Measurements from ENCODE around the gene PEX11A.

The PEX11A gene

GRCh38 chr15:89652131-89652530, 38.4 kb downstream of the PEX11A start:
- H3K14ac ChIP-seq (ENCODE audit: low read length) = no peak overlapping the region
- H4K91ac ChIP-seq (ENCODE audit: low read depth, low read length, poor library complexity) = no peak overlapping the region
- H3K27ac ChIP-seq (replicated peaks; ENCODE audit: low read length) = no peak overlapping the region
- H3K36me3 ChIP-seq (replicated peaks in 1 of 2; ENCODE audit: control insufficient read depth in 2 of 2, insufficient read depth in 2 of 2, low read length in 2 of 2) = peaks cover 16 to 23% of the 10 kb centered on the region in 2 donors
- H3K9ac ChIP-seq (ENCODE audit: low read depth, low read length, poor library complexity) = no peak overlapping the region
- H3K79me1 ChIP-seq (ENCODE audit: low read depth, low read length) = peaks cover 18% of the 10 kb centered on the region
- no peak overlapping the region for H3K4me2 ChIP-seq (ENCODE audit: insufficient read depth, low read length, poor library complexity, severe bottlenecking)
- no peak overlapping the region for H3K4ac ChIP-seq (ENCODE audit: low read length)
- H3K4me3 ChIP-seq (ENCODE audit: low read length in 2 of 2) = peak overlapping the region in 1 of 2 donors; percentile 9
- no peak overlapping the region for H2BK5ac ChIP-seq (ENCODE audit: low read length)
- H2BK15ac ChIP-seq (ENCODE audit: low read length) = no peak overlapping the region
- H3K18ac ChIP-seq (ENCODE audit: low read length) = no peak overlapping the region
- no peak overlapping the region for H2BK120ac ChIP-seq (ENCODE audit: low read depth, low read length)
- no peak overlapping the region for H3K23ac ChIP-seq (ENCODE audit: low read depth, low read length, poor library complexity)
- no peaks in the 10 kb centered on the region for H3K9me3 ChIP-seq (replicated peaks in 1 of 2; ENCODE audit: control insufficient read depth in 2 of 2, insufficient read depth in 1 of 2, low read depth in 1 of 2, low read length in 2 of 2)
- H2BK12ac ChIP-seq (ENCODE audit: low read length) = no peak overlapping the region
- H4K8ac ChIP-seq (ENCODE audit: low read depth, low read length) = no peak overlapping the region
- WGBS, 2 donors (ENCODE audit: extremely low coverage in 2 of 2, insufficient read length in 2 of 2, insufficient replicate concordance in 1 of 2) = no CpG with 5 or more reads among the region's 7 CpGs
- H3K4me1 ChIP-seq (ENCODE audit: control insufficient read depth in 2 of 2, insufficient read depth in 1 of 2, low read depth in 1 of 2, low read length in 2 of 2) = peaks cover 2 to 6% of the 10 kb centered on the region in 2 donors
- no peak for DNase-seq (ENCODE audit: low spot score)
- no peak overlapping the region for H2AFZ ChIP-seq (ENCODE audit: low read length)
- peaks cover 0 to 6% (median 0%) of the 10 kb centered on the region in 3 experiments for H3K27me3 ChIP-seq (ENCODE audit: control insufficient read depth in 3 of 3, insufficient read depth in 3 of 3, low read depth in 1 of 3, low read length in 3 of 3)
- no peak overlapping the region for H2AK5ac ChIP-seq (ENCODE audit: low read depth, low read length)

- Histone ChIP-seq H3K4ac (ENCODE audit: low read length) (no peak overlapping the region), H2BK15ac (ENCODE audit: low read length) (no peak overlapping the region), H2BK5ac (ENCODE audit: low read length) (no peak overlapping the region), H2BK120ac (ENCODE audit: low read depth, low read length) (no peak overlapping the region), H3K4me3 (ENCODE audit: low read length in 2 of 2) (no peak overlapping the region), H4K8ac (ENCODE audit: low read depth, low read length) (no peak overlapping the region), H3K36me3 (replicated peaks in 1 of 2; ENCODE audit: control insufficient read depth in 2 of 2, insufficient read depth in 2 of 2, low read length in 2 of 2) (peaks cover 22 to 35% of the 10 kb centered on the region in 2 donors), H3K4me1 (ENCODE audit: control insufficient read depth in 2 of 2, insufficient read depth in 1 of 2, low read depth in 1 of 2, low read length in 2 of 2) (peaks cover 2 to 5% of the 10 kb centered on the region in 2 donors), H3K9me3 (replicated peaks in 1 of 2; ENCODE audit: control insufficient read depth in 2 of 2, insufficient read depth in 1 of 2, low read depth in 1 of 2, low read length in 2 of 2) (no peaks in the 10 kb centered on the region), H3K79me1 (ENCODE audit: low read depth, low read length) (peaks cover 13% of the 10 kb centered on the region), H2AK5ac (ENCODE audit: low read depth, low read length) (no peak overlapping the region), H3K18ac (ENCODE audit: low read length) (no peak overlapping the region), H3K4me2 (ENCODE audit: insufficient read depth, low read length, poor library complexity, severe bottlenecking) (no peak overlapping the region), H3K27me3 (ENCODE audit: control insufficient read depth in 3 of 3, insufficient read depth in 3 of 3, low read depth in 1 of 3, low read length in 3 of 3) (no peaks in the 10 kb centered on the region), H2BK12ac (ENCODE audit: low read length) (no peak overlapping the region), H3K27ac (replicated peaks; ENCODE audit: low read length) (no peak overlapping the region), H3K9ac (ENCODE audit: low read depth, low read length, poor library complexity) (no peak overlapping the region), H3K23ac (ENCODE audit: low read depth, low read length, poor library complexity) (no peak overlapping the region), H4K91ac (ENCODE audit: low read depth, low read length, poor library complexity) (no peak overlapping the region), H3K14ac (ENCODE audit: low read length) (no peak overlapping the region), H2AFZ (ENCODE audit: low read length) (no peak overlapping the region)
- no CpG with 5 or more reads among the region's 15 CpGs for WGBS, 2 donors (ENCODE audit: extremely low coverage in 2 of 2, insufficient read length in 2 of 2, insufficient replicate concordance in 1 of 2)
- no peak for DNase-seq (ENCODE audit: low spot score)
Measured at GRCh38 chr15:89649716-89650115, 40.8 kb downstream of the PEX11A start.

GRCh38 chr15:89649013-89649625, 41.4 kb downstream of the PEX11A start:
- Histone ChIP-seq H3K18ac (ENCODE audit: low read length) (no peak overlapping the region), H3K4me3 (ENCODE audit: low read length in 2 of 2) (peak overlapping the region in 1 of 2 donors; percentile 9), H3K4me2 (ENCODE audit: insufficient read depth, low read length, poor library complexity, severe bottlenecking) (no peak overlapping the region), H3K9me3 (replicated peaks in 1 of 2; ENCODE audit: control insufficient read depth in 2 of 2, insufficient read depth in 1 of 2, low read depth in 1 of 2, low read length in 2 of 2) (no peaks in the 10 kb centered on the region), H3K27me3 (ENCODE audit: control insufficient read depth in 3 of 3, insufficient read depth in 3 of 3, low read depth in 1 of 3, low read length in 3 of 3) (no peaks in the 10 kb centered on the region), H2BK5ac (ENCODE audit: low read length) (no peak overlapping the region), H2BK15ac (ENCODE audit: low read length) (no peak overlapping the region), H4K8ac (ENCODE audit: low read depth, low read length) (no peak overlapping the region), H3K79me1 (ENCODE audit: low read depth, low read length) (peaks cover 8% of the 10 kb centered on the region), H3K14ac (ENCODE audit: low read length) (no peak overlapping the region), H3K4ac (ENCODE audit: low read length) (no peak overlapping the region), H3K27ac (replicated peaks; ENCODE audit: low read length) (no peak overlapping the region), H2AFZ (ENCODE audit: low read length) (no peak overlapping the region), H2BK120ac (ENCODE audit: low read depth, low read length) (no peak overlapping the region), H4K91ac (ENCODE audit: low read depth, low read length, poor library complexity) (no peak overlapping the region), H3K23ac (ENCODE audit: low read depth, low read length, poor library complexity) (peak overlapping the region; percentile 55), H3K36me3 (replicated peaks in 1 of 2; ENCODE audit: control insufficient read depth in 2 of 2, insufficient read depth in 2 of 2, low read length in 2 of 2) (peaks cover 22 to 37% of the 10 kb centered on the region in 2 donors), H2AK5ac (ENCODE audit: low read depth, low read length) (no peak overlapping the region), H3K9ac (ENCODE audit: low read depth, low read length, poor library complexity) (no peak overlapping the region), H2BK12ac (ENCODE audit: low read length) (no peak overlapping the region), H3K4me1 (ENCODE audit: control insufficient read depth in 2 of 2, insufficient read depth in 1 of 2, low read depth in 1 of 2, low read length in 2 of 2) (peaks cover 0 to 1% of the 10 kb centered on the region in 2 donors)
- WGBS, 2 donors (ENCODE audit: extremely low coverage in 2 of 2, insufficient read length in 2 of 2, insufficient replicate concordance in 1 of 2) = no CpG with 5 or more reads among the region's 37 CpGs
- no peak for DNase-seq (ENCODE audit: low spot score)

GRCh38 chr15:89648106-89649012, 42.2 kb downstream of the PEX11A start:
- no peak overlapping the region for H2BK15ac ChIP-seq (ENCODE audit: low read length)
- H3K4me2 ChIP-seq (ENCODE audit: insufficient read depth, low read length, poor library complexity, severe bottlenecking) = no peak overlapping the region
- no peak overlapping the region for H4K91ac ChIP-seq (ENCODE audit: low read depth, low read length, poor library complexity)
- peaks cover 22 to 39% of the 10 kb centered on the region in 2 donors for H3K36me3 ChIP-seq (replicated peaks in 1 of 2; ENCODE audit: control insufficient read depth in 2 of 2, insufficient read depth in 2 of 2, low read length in 2 of 2)
- H3K23ac ChIP-seq (ENCODE audit: low read depth, low read length, poor library complexity) = no peak overlapping the region
- H4K8ac ChIP-seq (ENCODE audit: low read depth, low read length) = no peak overlapping the region
- H3K4me3 ChIP-seq (ENCODE audit: low read length in 2 of 2) = no peak overlapping the region
- no peak overlapping the region for H3K9ac ChIP-seq (ENCODE audit: low read depth, low read length, poor library complexity)
- H3K18ac ChIP-seq (ENCODE audit: low read length) = no peak overlapping the region
- H3K27me3 ChIP-seq (ENCODE audit: control insufficient read depth in 3 of 3, insufficient read depth in 3 of 3, low read depth in 1 of 3, low read length in 3 of 3) = no peaks in the 10 kb centered on the region
- no CpG with 5 or more reads among the region's 102 CpGs for WGBS, 2 donors (ENCODE audit: extremely low coverage in 2 of 2, insufficient read length in 2 of 2, insufficient replicate concordance in 1 of 2)
- no peak overlapping the region for H2BK12ac ChIP-seq (ENCODE audit: low read length)
- H2BK5ac ChIP-seq (ENCODE audit: low read length) = no peak overlapping the region
- H2AFZ ChIP-seq (ENCODE audit: low read length) = no peak overlapping the region
- peaks cover 8% of the 10 kb centered on the region for H3K79me1 ChIP-seq (ENCODE audit: low read depth, low read length)
- no peaks in the 10 kb centered on the region for H3K9me3 ChIP-seq (replicated peaks in 1 of 2; ENCODE audit: control insufficient read depth in 2 of 2, insufficient read depth in 1 of 2, low read depth in 1 of 2, low read length in 2 of 2)
- no peak overlapping the region for H2AK5ac ChIP-seq (ENCODE audit: low read depth, low read length)
- DNase-seq (ENCODE audit: low spot score) = no peak
- no peak overlapping the region for H3K4ac ChIP-seq (ENCODE audit: low read length)
- H3K4me1 ChIP-seq (ENCODE audit: control insufficient read depth in 2 of 2, insufficient read depth in 1 of 2, low read depth in 1 of 2, low read length in 2 of 2) = peaks cover 0 to 1% of the 10 kb centered on the region in 2 donors
- no peak overlapping the region for H3K27ac ChIP-seq (replicated peaks; ENCODE audit: low read length)
- no peak overlapping the region for H3K14ac ChIP-seq (ENCODE audit: low read length)
- no peak overlapping the region for H2BK120ac ChIP-seq (ENCODE audit: low read depth, low read length)

Measured in neuronal stem cell (in vitro differentiated cells).